HAP-1 (cell line): ENCODE measurements around the gene KRT80.

ENCODE experiments used
- DNase-seq, 2 experiments: peaks; one replicate each; pipeline ENCODE4 v3.0.0-alpha.2; 2016 to 2020; ENCODE audit warnings: low spot score in 2 of 2
- H3K27me3 ChIP-seq: fragments of 250-450 bp; sonication (Bioruptor Pico); 2 replicates; pipeline ENCODE4 v1.5.1; 2020; ENCODE audit warnings: low read depth, mild to moderate bottlenecking, moderate library complexity
- H3K36me3 ChIP-seq: fragments of 250-450 bp; sonication (Bioruptor Pico); replicated peaks from 2 replicates; pipeline ENCODE4 v1.5.1; 2020; ENCODE audit warnings: mild to moderate bottlenecking
- H3K4me1 ChIP-seq: fragments of 250-450 bp; sonication (Bioruptor Pico); 2 replicates; pipeline ENCODE4 v1.5.1; 2020; ENCODE audit warnings: mild to moderate bottlenecking
- H3K4me3 ChIP-seq: fragments of 250-450 bp; sonication (Bioruptor Pico); 2 replicates; pipeline ENCODE4 v1.5.1; 2020; ENCODE audit warnings: mild to moderate bottlenecking, moderate library complexity
- H3K9me3 ChIP-seq: fragments of 250-450 bp; sonication (Bioruptor Pico); 2 replicates; pipeline ENCODE4 v1.5.1; 2020; ENCODE audit warnings: mild to moderate bottlenecking, moderate library complexity
- in situ Hi-C: fragments of 300-500 bp; cut with MboI; formaldehyde crosslinking; loops from 3 replicates; pipeline ENCODE4 v1.14.3; 2020; ENCODE audit warnings: low sequenced_read_pairs, inconsistent platforms, mixed read lengths

KRT80 gene

GRCh38 chr12:52202361-52203078 lies 10.7 kb upstream of the KRT80 start:
- H3K27me3 ChIP-seq, result peaks cover 36% of the 10 kb centered on the region
- H3K36me3 ChIP-seq, result no peaks in the 10 kb centered on the region
- H3K4me3 ChIP-seq, result no peak overlapping the region
- no peaks in the 10 kb centered on the region for H3K9me3 ChIP-seq
- no peak for DNase-seq
- H3K4me1 ChIP-seq, result no peaks in the 10 kb centered on the region
- in situ Hi-C loops, result no loop called here

GRCh38 chr12:52201451-52201839 lies 9.6 kb upstream of the KRT80 start:
- no peak for DNase-seq
- Histone ChIP-seq H3K36me3 (no peaks in the 10 kb centered on the region), H3K27me3 (peaks cover 36% of the 10 kb centered on the region), H3K4me1 (no peaks in the 10 kb centered on the region), H3K4me3 (no peak overlapping the region), H3K9me3 (no peaks in the 10 kb centered on the region)
- in situ Hi-C loops, result no loop called here

DNA sequence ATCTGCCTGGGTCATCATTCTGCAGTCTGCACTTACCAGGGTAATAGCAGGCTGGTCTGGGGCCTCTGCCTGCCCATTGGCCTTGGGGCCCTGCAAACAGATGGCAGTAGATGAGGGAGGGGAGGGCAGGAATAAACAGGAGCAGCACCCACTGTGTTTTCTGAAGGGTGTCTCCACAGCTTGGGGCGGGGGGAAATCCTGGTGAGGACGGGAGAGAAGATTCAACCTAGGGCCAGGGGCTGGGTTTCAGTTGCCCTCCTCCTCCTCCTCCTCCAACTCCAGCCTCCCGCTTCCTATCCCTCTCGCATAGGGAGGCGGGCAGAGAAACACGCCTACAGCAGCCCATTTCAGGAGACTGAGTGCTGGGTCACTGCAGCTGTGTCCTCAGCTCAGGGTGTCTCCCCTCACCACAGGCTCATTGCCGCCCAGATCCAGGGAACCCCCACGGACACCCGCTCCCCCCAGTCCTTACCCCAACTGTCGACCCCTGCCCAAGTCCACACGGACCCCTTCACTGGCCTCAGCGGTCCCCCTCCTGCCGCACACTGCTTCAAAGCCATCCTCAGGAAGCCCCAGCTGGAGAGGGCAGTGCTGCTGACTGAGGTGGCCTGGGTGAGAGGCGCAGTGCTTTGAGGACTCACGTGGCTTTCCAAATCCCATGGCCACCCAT lies 9.1 kb upstream of the KRT80 start:
- in situ Hi-C loops, result no loop called here
- Histone ChIP-seq H3K27me3 (peaks cover 36% of the 10 kb centered on the region), H3K4me3 (no peak overlapping the region), H3K9me3 (no peaks in the 10 kb centered on the region), H3K4me1 (no peaks in the 10 kb centered on the region), H3K36me3 (no peaks in the 10 kb centered on the region)
- no peak for DNase-seq

DNA sequence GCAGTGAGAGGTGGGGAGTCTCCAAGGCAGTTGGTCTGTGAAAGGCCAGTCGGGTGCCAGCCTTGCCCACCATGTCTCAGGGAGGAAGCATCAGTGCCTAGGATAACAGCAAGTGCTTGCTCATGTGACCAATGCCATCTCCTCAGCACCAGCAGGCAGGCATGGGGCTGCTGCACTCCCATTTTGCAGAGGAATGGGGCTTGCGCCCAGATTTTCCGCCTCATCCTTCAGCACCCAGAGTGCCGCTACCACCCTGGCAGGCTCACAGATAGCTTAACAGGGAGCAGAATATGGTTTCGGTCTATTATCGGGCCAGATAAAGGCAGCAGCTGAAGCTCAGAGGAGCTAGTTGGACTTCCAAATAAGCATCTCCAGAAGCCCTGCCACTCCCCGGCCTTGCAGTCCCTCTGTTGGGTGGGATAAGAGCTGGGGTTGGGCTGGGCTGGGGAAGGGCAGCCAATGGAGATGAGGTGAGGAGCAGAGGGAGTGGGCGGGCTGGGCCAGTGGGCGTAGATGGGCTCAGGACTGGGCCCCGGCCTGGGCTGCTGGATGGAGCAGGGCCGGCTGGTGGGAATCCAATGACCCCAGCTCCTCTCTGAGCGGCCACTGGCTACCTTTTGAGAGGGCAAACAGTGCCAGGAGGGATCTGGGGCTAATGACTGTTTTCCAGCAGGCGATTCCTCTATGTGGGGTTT lies 8.4 kb upstream of the KRT80 start:
- in situ Hi-C loops, result no loop called here
- no peaks in the 10 kb centered on the region for H3K4me1 ChIP-seq
- H3K27me3 ChIP-seq, result peaks cover 36% of the 10 kb centered on the region
- H3K4me3 ChIP-seq, result no peak overlapping the region
- H3K9me3 ChIP-seq, result no peaks in the 10 kb centered on the region
- H3K36me3 ChIP-seq, result no peaks in the 10 kb centered on the region
- no peak for DNase-seq

DNA sequence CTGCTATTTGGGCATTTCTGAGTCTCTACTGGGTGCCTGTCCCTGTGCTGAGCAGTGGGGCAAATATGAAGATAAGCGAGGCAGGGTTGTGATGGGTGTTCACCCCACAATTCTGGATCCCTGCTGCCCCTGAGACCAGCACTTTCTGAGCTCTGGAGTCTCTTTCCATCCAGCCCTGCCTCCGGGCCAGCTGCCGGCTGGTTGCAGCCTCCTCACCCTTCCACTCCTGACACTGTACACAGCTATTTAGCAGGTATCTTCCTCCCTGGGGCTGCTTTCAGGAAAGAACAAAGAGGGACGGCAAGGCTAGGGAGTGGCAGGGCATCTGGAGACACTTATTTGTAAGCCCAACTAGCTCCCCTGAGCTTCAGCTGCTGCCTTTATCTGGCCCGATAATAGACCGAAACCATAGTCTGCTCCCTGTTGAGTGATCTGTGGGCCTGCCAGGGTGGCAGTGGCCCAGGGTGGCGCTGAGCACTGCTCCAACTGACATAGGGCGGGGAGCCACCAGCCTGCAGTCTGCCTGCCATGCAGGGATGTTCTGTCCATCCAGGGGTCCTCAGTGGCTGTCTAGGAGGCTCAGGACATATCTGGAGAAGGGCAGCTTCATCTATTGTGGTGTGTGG lies 7.6 kb upstream of the KRT80 start:
- in situ Hi-C loops, result no loop called here
- Histone ChIP-seq H3K9me3 (no peaks in the 10 kb centered on the region), H3K27me3 (peaks cover 36% of the 10 kb centered on the region), H3K36me3 (no peaks in the 10 kb centered on the region), H3K4me1 (no peaks in the 10 kb centered on the region), H3K4me3 (no peak overlapping the region)
- no peak for DNase-seq

DNA sequence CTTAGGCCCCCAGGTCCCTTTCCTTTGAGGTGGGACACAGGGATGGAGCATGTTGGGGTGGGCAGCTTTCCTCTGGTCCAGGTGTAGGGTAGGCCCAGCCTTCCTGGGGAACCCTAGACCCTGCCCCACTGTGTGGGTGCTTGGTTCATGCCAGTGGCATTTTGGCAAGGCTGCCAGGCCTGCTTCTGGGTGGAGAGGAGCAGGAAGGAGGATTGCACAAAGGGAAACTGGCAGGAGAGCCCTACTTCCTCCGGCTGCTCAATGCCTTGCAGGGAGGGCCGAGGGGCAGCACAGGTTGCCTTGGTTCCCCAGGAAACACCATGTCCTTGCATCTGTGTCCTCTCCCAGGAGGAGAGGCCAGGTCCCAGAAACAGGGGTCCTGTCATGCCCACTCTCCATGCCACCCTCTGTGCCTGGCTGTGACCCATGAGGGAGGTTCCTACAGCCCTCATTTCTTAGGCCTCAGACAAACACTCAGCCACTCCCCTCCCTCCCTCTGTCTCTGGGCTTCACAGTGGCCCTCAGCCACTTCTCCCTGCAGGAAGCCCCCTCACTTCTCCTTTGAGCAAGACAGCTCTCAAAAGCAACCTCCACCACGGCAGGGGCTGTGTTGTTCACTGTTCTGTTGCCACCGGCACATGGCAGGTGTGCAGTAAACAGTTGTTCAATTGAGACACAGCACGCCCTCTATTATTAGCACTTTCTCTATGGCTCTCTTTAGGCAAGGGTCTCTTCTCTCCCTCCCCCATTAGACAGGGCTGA lies 6.8 kb upstream of the KRT80 start:
- Histone ChIP-seq H3K9me3 (no peaks in the 10 kb centered on the region), H3K36me3 (no peaks in the 10 kb centered on the region), H3K27me3 (peaks cover 32% of the 10 kb centered on the region), H3K4me3 (no peak overlapping the region), H3K4me1 (no peaks in the 10 kb centered on the region)
- DNase-seq, result no peak
- in situ Hi-C loops, result no loop called here

GRCh38 chr12:52197371-52198231 lies 5.8 kb upstream of the KRT80 start:
- Histone ChIP-seq H3K27me3 (peaks cover 21% of the 10 kb centered on the region), H3K36me3 (no peaks in the 10 kb centered on the region), H3K4me3 (no peak overlapping the region), H3K9me3 (no peaks in the 10 kb centered on the region), H3K4me1 (no peaks in the 10 kb centered on the region)
- in situ Hi-C loops, result no loop called here
- no peak for DNase-seq

DNA sequence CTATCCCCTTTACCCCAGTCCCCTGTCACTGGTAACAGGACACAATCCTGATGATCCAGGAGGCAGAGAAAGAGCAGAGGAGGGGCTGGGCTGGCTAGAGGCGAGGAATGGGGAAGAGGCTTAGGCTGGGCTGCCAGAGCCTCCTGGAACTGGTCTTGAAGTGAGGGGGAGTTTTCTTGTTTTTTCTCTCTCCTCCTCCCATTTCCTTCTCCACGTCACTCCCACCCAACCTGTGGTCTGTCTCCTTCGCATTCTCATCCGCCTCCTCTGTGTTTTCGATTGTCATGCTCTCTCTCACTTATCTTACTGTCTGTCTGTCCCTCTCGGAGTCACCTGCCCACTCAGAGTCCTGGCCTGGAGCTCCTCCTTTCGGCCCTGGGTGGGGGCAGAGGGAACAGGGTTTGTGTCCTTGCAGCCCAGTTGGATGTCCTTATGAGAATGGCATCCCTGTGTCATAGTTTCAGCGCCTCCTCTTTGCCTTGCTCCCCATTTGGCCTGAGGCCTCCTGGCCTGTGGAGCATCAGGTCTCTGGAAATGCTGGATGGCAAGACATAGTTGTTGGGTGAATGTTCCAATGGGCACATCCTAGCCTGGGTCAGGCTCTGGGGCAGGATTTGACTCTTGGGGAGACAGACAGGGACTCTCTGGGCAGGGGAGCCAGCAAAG lies 3.4 kb upstream of the KRT80 start:
- no peak for DNase-seq
- H3K27me3 ChIP-seq, result peaks cover 6% of the 10 kb centered on the region; the same call in 1 of the 2 replicates

GRCh38 chr12:52193991-52194390 lies 2.2 kb upstream of the KRT80 start:
- Histone ChIP-seq H3K27me3 (no peaks in the 10 kb centered on the region), H3K4me1 (no peaks in the 10 kb centered on the region), H3K4me3 (no peak overlapping the region), H3K9me3 (no peaks in the 10 kb centered on the region), H3K36me3 (no peaks in the 10 kb centered on the region)
- DNase-seq, result no peak
- in situ Hi-C loops, result no loop called here

More for the DNA sequence above, 3.4 kb upstream of the KRT80 start:
- in situ Hi-C loops, result no loop called here
- Histone ChIP-seq H3K36me3 (no peaks in the 10 kb centered on the region), H3K4me3 (no peak overlapping the region), H3K4me1 (no peaks in the 10 kb centered on the region), H3K9me3 (no peaks in the 10 kb centered on the region)

GRCh38 chr12:52193532-52193931 lies 1.7 kb upstream of the KRT80 start:
- no peaks in the 10 kb centered on the region for H3K9me3 ChIP-seq
- H3K4me1 ChIP-seq, result no peaks in the 10 kb centered on the region
- no peak overlapping the region for H3K4me3 ChIP-seq
- in situ Hi-C loops, result no loop called here
- no peaks in the 10 kb centered on the region for H3K27me3 ChIP-seq
- no peak for DNase-seq
- no peaks in the 10 kb centered on the region for H3K36me3 ChIP-seq

- H3K36me3 ChIP-seq, result no peaks in the 10 kb centered on the region
Measured at GRCh38 chr12:52190860-52191729, 719 bp downstream of the KRT80 start.

More at GRCh38 chr12:52190860-52191729, 719 bp downstream of the KRT80 start:
- Histone ChIP-seq H3K4me3 (no peak overlapping the region), H3K27me3 (no peaks in the 10 kb centered on the region), H3K4me1 (no peaks in the 10 kb centered on the region), H3K9me3 (no peaks in the 10 kb centered on the region)
- in situ Hi-C loops, result no loop called here
- no peak for DNase-seq
